NCI-H1930 (cell line): ENCODE measurements around the gene CNNM2.
"Not testable (repeated sequence)": the region's sequence is repeated elsewhere in the genome, so short reads cannot be mapped to it uniquely, and the experiment has no call there.

ENCODE experiments used
- DNase-seq, 2 experiments: peaks; one replicate each; lab custom pipeline; 2025; lab: John Stamatoyannopoulos, UW

Gene CNNM2

GRCh38 chr10:103110407-103110806, 192.3 kb downstream of the CNNM2 start:
- no peak for DNase-seq

GRCh38 chr10:103111031-103111917, 193.2 kb downstream of the CNNM2 start:
- peak in 1 of 2 experiments; percentile 3 for DNase-seq

GRCh38 chr10:103111918-103112877, 194.1 kb downstream of the CNNM2 start:
- peak in 1 of 2 experiments; percentile 22 for DNase-seq

- DNase-seq, result no peak
Measured at GRCh38 chr10:103114876-103115275, 196.8 kb downstream of the CNNM2 start.

GRCh38 chr10:103117247-103117646, 199.2 kb downstream of the CNNM2 start:
- DNase-seq, result no peak

- no peak for DNase-seq
Measured at GRCh38 chr10:103120546-103120945, 202.5 kb downstream of the CNNM2 start.

GRCh38 chr10:103120977-103121735, 203.1 kb downstream of the CNNM2 start:
- DNase-seq, result no peak

GRCh38 chr10:103123282-103124024, 205.4 kb downstream of the CNNM2 start:
- DNase-seq, result no peak

- no peak for DNase-seq
Measured at GRCh38 chr10:103124420-103125096, 206.5 kb downstream of the CNNM2 start.

GRCh38 chr10:103125323-103126267, 207.5 kb downstream of the CNNM2 start:
- no peak for DNase-seq

GRCh38 chr10:103127241-103127640, 209.1 kb downstream of the CNNM2 start:
- no peak for DNase-seq

- not testable (repeated sequence) for DNase-seq
Measured at GRCh38 chr10:103130180-103130579, 212.1 kb downstream of the CNNM2 start.

GRCh38 chr10:103130910-103131309, 212.8 kb downstream of the CNNM2 start:
- DNase-seq, result no peak

- DNase-seq, result not testable (repeated sequence)
Measured at GRCh38 chr10:103135168-103135567, 217.1 kb downstream of the CNNM2 start.

- no peak for DNase-seq
Measured at GRCh38 chr10:103139803-103140202, 221.7 kb downstream of the CNNM2 start.
